ENCODE measurements around the gene NFYA.

GRCh38 chr6:41047745-41048732, 24.7 kb upstream of the NFYA start:
- TF ChIP-seq CTCF (IDR thresholded peaks at IDR 0.05) (no peak), EZH2 (IDR thresholded peaks at IDR 0.05) (no peak)
